GM23338 (cell line): ENCODE data around the gene EPHB1. TPM values are rescaled to one million over a fixed set of nuclear protein-coding genes. Genes with fewer than 3 reads are reported as not detected.

ENCODE experiments used
- ATAC-seq: fragments of 200-7000 bp; cut with Tn5 transposase; 3 replicates; pipeline ENCODE4 v1.9.1; 2020
- DNase-seq: peaks from one replicate; pipeline ENCODE4 v3.0.0-alpha.2; 2015; ENCODE audit warnings: low spot score
- H2AFZ ChIP-seq: fragments of 200-600 bp; sonication (generic); 2 replicates; pipeline ENCODE4 v1.8.0; 2016; ENCODE audit warnings: antibody characterized with exemption, mild to moderate bottlenecking, moderate library complexity
- H3F3A ChIP-seq: fragments of 200-600 bp; sonication (generic); replicated peaks from 2 replicates; pipeline ENCODE4 v1.8.0; 2017; ENCODE audit warnings: antibody characterized with exemption, mixed run types, low read depth
- H3K27ac ChIP-seq: fragments of 200-600 bp; sonication (generic); 2 replicates; pipeline ENCODE4 v1.6.1; 2016; ENCODE audit warnings: low read depth
- H3K27me3 ChIP-seq: fragments of 200-600 bp; sonication (generic); 2 replicates; pipeline ENCODE4 v1.8.0; 2016; ENCODE audit warnings: mild to moderate bottlenecking, mixed run types, moderate library complexity; ENCODE audit not compliant: insufficient read depth
- H3K36me3 ChIP-seq: fragments of 200-600 bp; sonication (generic); 2 replicates; pipeline ENCODE4 v1.8.0; 2016; ENCODE audit warnings: mild to moderate bottlenecking; ENCODE audit not compliant: insufficient read depth
- H3K4me1 ChIP-seq: fragments of 200-600 bp; sonication (generic); 2 replicates; pipeline ENCODE4 v1.8.0; 2016; ENCODE audit warnings: mild to moderate bottlenecking, moderate library complexity; ENCODE audit not compliant: insufficient read depth
- H3K4me2 ChIP-seq: fragments of 200-600 bp; sonication (generic); 2 replicates; pipeline ENCODE4 v1.7.1; 2017; ENCODE audit warnings: mixed run types
- H3K4me3 ChIP-seq: fragments of 200-600 bp; sonication (generic); 2 replicates; pipeline ENCODE4 v1.6.1; 2016; ENCODE audit warnings: mixed run types
- H3K79me2 ChIP-seq: fragments of 200-600 bp; sonication (generic); replicated peaks from 2 replicates; pipeline ENCODE4 v1.8.0; 2017; ENCODE audit warnings: mild to moderate bottlenecking; ENCODE audit not compliant: insufficient read depth
- H3K9me2 ChIP-seq: fragments of 200-600 bp; sonication (generic); 2 replicates; pipeline ENCODE4 v1.8.0; 2017; ENCODE audit not compliant: insufficient read depth
- H4K20me1 ChIP-seq: fragments of 200-600 bp; sonication (generic); replicated peaks from 2 replicates; pipeline ENCODE4 v1.8.0; 2017; ENCODE audit warnings: mild to moderate bottlenecking; ENCODE audit not compliant: insufficient read depth
- H3K27ac Mint-ChIP-seq: 2 replicates; pipeline ENCODE4 v1.8.0; 2020; ENCODE audit warnings: inconsistent platforms, mild to moderate bottlenecking, moderate library complexity, mixed read lengths
- H3K27me3 Mint-ChIP-seq: 3 replicates; pipeline ENCODE4 v1.8.0; 2022; ENCODE audit warnings: low read depth, mild to moderate bottlenecking, moderate library complexity, mixed read lengths, inconsistent platforms; ENCODE audit not compliant: insufficient read depth, poor library complexity
- H3K36me3 Mint-ChIP-seq: 3 replicates; pipeline ENCODE4 v1.8.0; 2021; ENCODE audit warnings: low read depth, mild to moderate bottlenecking, inconsistent platforms, moderate library complexity, mixed read lengths
- H3K4me1 Mint-ChIP-seq: 3 replicates; pipeline ENCODE4 v1.8.0; 2020; ENCODE audit warnings: mild to moderate bottlenecking, inconsistent platforms, mixed read lengths
- H3K4me3 Mint-ChIP-seq: 3 replicates; pipeline ENCODE4 v1.8.0; 2021; ENCODE audit warnings: moderate library complexity, mild to moderate bottlenecking, inconsistent platforms, mixed read lengths
- H3K9me3 Mint-ChIP-seq: 3 replicates; pipeline ENCODE4 v1.8.0; 2020; ENCODE audit warnings: moderate library complexity, mild to moderate bottlenecking, inconsistent platforms, mixed read lengths
- CREB1 ChIP-seq: fragments of 250-450 bp; sonication (Bioruptor Pico); IDR thresholded peaks from 2 replicates; pipeline ENCODE4 v1.5.0; 2020; ENCODE audit warnings: low read depth, mild to moderate bottlenecking, moderate library complexity
- CTCF ChIP-seq, 2 experiments: fragments of 200-600 bp in 1 of 2; sonication (generic) in 1 of 2; conservative IDR thresholded peaks; 2 replicates each; pipeline versions ENCODE4 v1.5.1 to v1.6.1; 2016 to 2017; ENCODE audit warnings: antibody characterized with exemption in 2 of 2, low read depth in 2 of 2, mild to moderate bottlenecking in 2 of 2, moderate library complexity in 1 of 2
- ETS1 ChIP-seq: IDR thresholded peaks from 2 replicates; pipeline ENCODE4 v1.6.1; 2016; ENCODE audit warnings: antibody characterized with exemption
- NANOG ChIP-seq: IDR thresholded peaks from 2 replicates; pipeline ENCODE4 v1.6.1; 2016; ENCODE audit warnings: antibody characterized with exemption, borderline replicate concordance
- REST ChIP-seq: IDR thresholded peaks from one replicate; pipeline ENCODE4 v1.6.1; 2018; ENCODE audit warnings: antibody characterized with exemption; ENCODE audit not compliant: unreplicated experiment
- ZNF114 ChIP-seq: fragments of 250-450 bp; sonication (Bioruptor Pico); IDR thresholded peaks from 2 replicates; pipeline ENCODE4 v1.5.0; 2020; ENCODE audit warnings: mild to moderate bottlenecking, moderate library complexity
- ZNF331 ChIP-seq: fragments of 250-450 bp; sonication (Bioruptor Pico); IDR thresholded peaks from 2 replicates; pipeline ENCODE4 v1.5.0; 2020; ENCODE audit warnings: low read depth, mild to moderate bottlenecking, moderate library complexity
- polyA plus RNA-seq: library from polyadenylated mRNA; unstranded; fragments of >200 nt; fragmentation: Nextera tagmentation; extraction: Ambion mirVana; gene quantifications from 2 replicates; pipeline ENCODE4 v1.2.1, GENCODE V29; 2016
- total RNA-seq: library from RNA; depleted of rRNA; stranded (reverse); fragments of >200 nt; shearing (Covaris generic); gene quantifications from 2 replicates; pipeline ENCODE4 v1.2.3, GENCODE V29; 2014

The EPHB1 gene
- total and polyA plus RNA-seq, 2 experiments from 2014 or later, result 2.7 to 5.2 TPM

- Mint-ChIP-seq H3K4me3 (no peak overlapping the region), H3K27ac (no peak overlapping the region), H3K9me3 (peaks cover 16% of the 10 kb centered on the region), H3K27me3 (peaks cover 1% of the 10 kb centered on the region), H3K36me3 (peaks cover 10% of the 10 kb centered on the region), H3K4me1 (peaks cover 4% of the 10 kb centered on the region; the same call in 2 of the 3 replicates)
- H3F3A ChIP-seq, result no peaks in the 10 kb centered on the region
- H3K27ac ChIP-seq, result no peak overlapping the region
- H3K27me3 ChIP-seq, result no peaks in the 10 kb centered on the region
- no peak overlapping the region for H2AFZ ChIP-seq
- H3K79me2 ChIP-seq, result no peaks in the 10 kb centered on the region
- no peak for TF ChIP-seq NANOG
- TF ChIP-seq ETS1, result no peak
- TF ChIP-seq CREB1 (CRISPR knock-in tag), result no peak
- TF ChIP-seq CTCF (conservative IDR thresholded peaks at IDR 0.05; ENCODE audit: low read depth in 2 of 2), result no peak
- no peak for TF ChIP-seq ZNF331 (CRISPR knock-in tag)
- no peak for TF ChIP-seq ZNF114 (CRISPR knock-in tag)
- no peak for TF ChIP-seq REST
- H4K20me1 ChIP-seq, result no peaks in the 10 kb centered on the region
- DNase-seq, result no peak
- peaks cover 7% of the 10 kb centered on the region; the same call in 1 of the 2 replicates for H3K9me2 ChIP-seq
- no peak for ATAC-seq
- no peaks in the 10 kb centered on the region for H3K4me1 ChIP-seq
- no peak overlapping the region for H3K4me2 ChIP-seq
- no peaks in the 10 kb centered on the region for H3K36me3 ChIP-seq
- H3K4me3 ChIP-seq, result no peak overlapping the region
These were observed 128.2 kb downstream of the EPHB1 start for GRCh38 chr3:134923286-134923685.

GRCh38 chr3:134927599-134927998 lies 132.5 kb downstream of the EPHB1 start:
- H3K27me3 Mint-ChIP-seq, result peaks cover 2% of the 10 kb centered on the region
- TF ChIP-seq REST, result no peak
- no peak for TF ChIP-seq ZNF114 (CRISPR knock-in tag)

More at GRCh38 chr3:134927599-134927998, 132.5 kb downstream of the EPHB1 start:
- no peak overlapping the region for H2AFZ ChIP-seq
- no peaks in the 10 kb centered on the region for H4K20me1 ChIP-seq
- H3K9me3 Mint-ChIP-seq, result peaks cover 16% of the 10 kb centered on the region
- H3K9me2 ChIP-seq, result peaks cover 5% of the 10 kb centered on the region; the same call in 1 of the 2 replicates
- no peak for DNase-seq
- H3K36me3 ChIP-seq, result no peaks in the 10 kb centered on the region
- peaks cover 13% of the 10 kb centered on the region for H3K36me3 Mint-ChIP-seq
- peaks cover 20% of the 10 kb centered on the region for H3K4me1 ChIP-seq
- no peak overlapping the region for H3K4me2 ChIP-seq
- no peak for ATAC-seq
- no peaks in the 10 kb centered on the region for H3F3A ChIP-seq
- H3K27ac ChIP-seq, result no peak overlapping the region
- H3K79me2 ChIP-seq, result no peaks in the 10 kb centered on the region
- peaks cover 21% of the 10 kb centered on the region for H3K4me1 Mint-ChIP-seq
- no peaks in the 10 kb centered on the region for H3K27me3 ChIP-seq
- H3K4me3 Mint-ChIP-seq, result no peak overlapping the region
- no peak overlapping the region for H3K4me3 ChIP-seq
- no peak overlapping the region for H3K27ac Mint-ChIP-seq
